GM12891 (cell line): ENCODE data around the gene FEN1.

Experiments used
- POLR2A ChIP-seq: IDR thresholded peaks from 2 replicates; pipeline ENCODE4 v1.6.1; 2011; ENCODE audit warnings: low read depth, low read length, control low read depth
- POLR2AphosphoS5 ChIP-seq: IDR thresholded peaks from 2 replicates; pipeline ENCODE4 v1.6.1; 2011; ENCODE audit warnings: low read depth, low read length, control low read depth
- POU2F2 ChIP-seq: IDR thresholded peaks from 2 replicates; pipeline ENCODE4 v1.6.1; 2011; ENCODE audit warnings: low read depth, mild to moderate bottlenecking, control low read depth, low read length, moderate library complexity
- TAF1 ChIP-seq: IDR thresholded peaks from 2 replicates; pipeline ENCODE4 v1.6.1; 2011; ENCODE audit warnings: low read depth, low read length, control low read depth

DNA sequence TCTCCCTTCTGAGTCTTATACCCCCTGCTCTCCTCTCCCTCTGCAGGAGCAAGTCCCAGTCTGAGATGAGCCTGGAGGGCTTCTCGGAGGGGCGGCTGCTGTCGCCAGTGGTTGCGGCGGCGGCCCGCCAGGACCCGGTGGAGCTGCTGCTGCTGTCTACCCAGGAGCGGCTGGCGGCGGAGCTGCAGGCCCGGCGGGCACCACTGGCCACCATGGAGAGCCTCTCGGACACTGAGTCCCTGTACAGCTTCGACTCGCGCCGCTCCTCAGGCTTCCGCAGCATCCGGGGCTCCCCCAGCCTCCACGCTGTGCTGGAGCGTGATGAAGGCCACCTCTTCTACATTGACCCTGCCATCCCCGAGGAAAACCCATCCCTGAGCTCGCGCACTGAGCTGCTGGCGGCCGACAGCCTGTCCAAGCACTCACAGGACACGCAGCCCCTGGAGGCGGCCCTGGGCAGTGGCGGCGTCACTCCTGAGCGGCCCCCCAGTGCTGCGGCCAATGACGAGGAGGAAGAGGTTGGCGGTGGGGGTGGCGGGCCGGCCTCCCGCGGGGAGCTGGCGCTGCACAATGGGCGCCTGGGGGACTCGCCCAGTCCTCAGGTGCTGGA lies 49.1 kb upstream of the FEN1 start:
- TF ChIP-seq POLR2A (no peak), TAF1 (no peak), POLR2AphosphoS5 (no peak), POU2F2 (no peak)
